IMR-90 (cell line): ENCODE results near the gene GJE1. TPM values are rescaled to one million over a fixed set of nuclear protein-coding genes. Genes with fewer than 3 reads are reported as not detected.

Source experiments
- ATAC-seq: fragments of 200-7000 bp; cut with Tn5 transposase; 2 replicates; pipeline ENCODE4 v1.9.1; 2020; ENCODE audit warnings: low read depth, mild to moderate bottlenecking, moderate library complexity
- BruUV-seq: library from RNA; stranded (reverse); fragments of 400-500 nt; replicated peaks from 2 replicates; lab custom pipeline; 2021; lab: Mats Ljungman, UMichigan
- CTCF ChIA-PET: fragments of 300-600 bp; formaldehyde crosslinking; extraction: SDS; loops from one replicate; lab custom pipeline; 2021; ENCODE audit warnings: antibody characterized with exemption; lab: Yijun Ruan, JAX
- POLR2A ChIA-PET: fragments of 300-600 bp; sonication (Branson Sonifier 250); formaldehyde crosslinking; loops from one replicate; lab custom pipeline; 2022; ENCODE audit warnings: antibody characterized with exemption; ENCODE audit not compliant: unreplicated experiment; lab: Charles Lee
- DNase-seq: peaks from one replicate; pipeline ENCODE4 v3.0.0; 2013
- H2AFZ ChIP-seq: replicated peaks from 2 replicates; pipeline ENCODE3; 2013; ENCODE audit warnings: low read length, mild to moderate bottlenecking; ENCODE audit not compliant: poor library complexity
- H2AK5ac ChIP-seq: 2 replicates; pipeline ENCODE4 v1.6.1; 2013; ENCODE audit warnings: low read depth, low read length, inconsistent platforms
- H2AK9ac ChIP-seq: replicated peaks from 2 replicates; pipeline ENCODE3; 2013; ENCODE audit warnings: mild to moderate bottlenecking, low read depth, low read length, moderate library complexity; ENCODE audit not compliant: poor library complexity
- H2BK120ac ChIP-seq: 2 replicates; pipeline ENCODE4 v1.6.1; 2013; ENCODE audit warnings: low read depth, low read length, inconsistent platforms
- H2BK15ac ChIP-seq: 3 replicates; pipeline ENCODE4 v1.6.1; 2013; ENCODE audit warnings: low read depth, low read length, inconsistent platforms
- H2BK20ac ChIP-seq: 2 replicates; pipeline ENCODE4 v1.6.1; 2013; ENCODE audit warnings: low read depth, mild to moderate bottlenecking, inconsistent platforms, low read length, moderate library complexity
- H2BK5ac ChIP-seq: 2 replicates; pipeline ENCODE4 v1.6.1; 2013; ENCODE audit warnings: mild to moderate bottlenecking, low read depth, low read length, inconsistent platforms; ENCODE audit not compliant: poor library complexity, severe bottlenecking
- H3K14ac ChIP-seq: replicated peaks from 2 replicates; pipeline ENCODE4 v1.6.1; 2013; ENCODE audit warnings: low read depth, low read length, inconsistent platforms
- H3K18ac ChIP-seq: 2 replicates; pipeline ENCODE4 v1.6.1; 2013; ENCODE audit warnings: low read depth, low read length, control low read depth
- H3K23ac ChIP-seq: 2 replicates; pipeline ENCODE4 v1.6.1; 2013; ENCODE audit warnings: low read depth, low read length, inconsistent platforms
- H3K27ac ChIP-seq: 2 replicates; pipeline ENCODE4 v1.5.1; 2013; ENCODE audit warnings: mild to moderate bottlenecking, control low read depth, low read length; ENCODE audit not compliant: insufficient read depth
- H3K27me3 ChIP-seq: 2 replicates; pipeline ENCODE4 v1.6.1; 2013; ENCODE audit warnings: low read length; ENCODE audit not compliant: control insufficient read depth, insufficient read depth
- H3K36me3 ChIP-seq: 2 replicates; pipeline ENCODE4 v1.6.1; 2013; ENCODE audit warnings: low read length, mixed read lengths; ENCODE audit not compliant: control insufficient read depth, insufficient read depth
- H3K4ac ChIP-seq: 2 replicates; pipeline ENCODE4 v1.6.1; 2013; ENCODE audit warnings: low read depth, low read length, inconsistent platforms
- H3K4me1 ChIP-seq: 2 replicates; pipeline ENCODE4 v1.6.1; 2013; ENCODE audit warnings: low read length, mixed read lengths; ENCODE audit not compliant: control insufficient read depth, insufficient read depth
- H3K4me2 ChIP-seq: 2 replicates; pipeline ENCODE4 v1.6.1; 2013; ENCODE audit warnings: low read depth, mild to moderate bottlenecking, control low read depth, low read length, moderate library complexity
- H3K4me3 ChIP-seq: 2 replicates; pipeline ENCODE4 v1.5.1; 2013; ENCODE audit warnings: low read depth, mild to moderate bottlenecking, control low read depth, low read length, moderate library complexity; ENCODE audit not compliant: insufficient read depth
- H3K56ac ChIP-seq: 2 replicates; pipeline ENCODE4 v1.6.1; 2013; ENCODE audit warnings: low read length, inconsistent platforms; ENCODE audit not compliant: insufficient read depth; ENCODE audit errors: extremely low read depth
- H3K79me1 ChIP-seq, 2 experiments: 2 replicates each; pipeline ENCODE4 v1.6.1; 2013; ENCODE audit warnings: low read length in 2 of 2, inconsistent platforms in 1 of 2, low read depth in 1 of 2
- H3K9ac ChIP-seq: 2 replicates; pipeline ENCODE4 v1.6.1; 2013; ENCODE audit warnings: low read depth, low read length, control low read depth
- H3K9me1 ChIP-seq: 2 replicates; pipeline ENCODE4 v1.6.1; 2013; ENCODE audit warnings: low read length, inconsistent platforms; ENCODE audit not compliant: insufficient read depth
- H3K9me3 ChIP-seq: 2 replicates; pipeline ENCODE4 v1.6.1; 2013; ENCODE audit warnings: low read length; ENCODE audit not compliant: control insufficient read depth, insufficient read depth
- H4K20me1 ChIP-seq: 2 replicates; pipeline ENCODE4 v1.6.1; 2013; ENCODE audit warnings: low read length, inconsistent platforms; ENCODE audit not compliant: insufficient read depth
- H4K5ac ChIP-seq: 2 replicates; pipeline ENCODE4 v1.6.1; 2013; ENCODE audit warnings: mild to moderate bottlenecking, low read depth, low read length, control low read depth
- H4K8ac ChIP-seq, 2 experiments: 2 replicates each; pipeline ENCODE4 v1.6.1; 2013; ENCODE audit warnings: low read depth in 2 of 2, low read length in 2 of 2, control low read depth in 1 of 2, inconsistent platforms in 1 of 2
- H4K91ac ChIP-seq: 2 replicates; pipeline ENCODE4 v1.6.1; 2013; ENCODE audit warnings: low read depth, low read length, inconsistent platforms; ENCODE audit not compliant: insufficient read depth
- BHLHE40 ChIP-seq: fragments of 150-350 bp; IDR thresholded peaks from 2 replicates; pipeline ENCODE4 v1.6.1; 2016; ENCODE audit warnings: mild to moderate bottlenecking, low read depth, low read length
- CHD1 ChIP-seq: IDR thresholded peaks from 2 replicates; pipeline ENCODE4 v1.6.1; 2012; ENCODE audit warnings: low read depth, low read length, improper control_type of control experiment
- FOS ChIP-seq: fragments of 150-350 bp; IDR thresholded peaks from 2 replicates; pipeline ENCODE4 v1.6.1; 2016; ENCODE audit warnings: low read depth, low read length
- MAZ ChIP-seq: IDR thresholded peaks from 2 replicates; pipeline ENCODE4 v1.6.1; 2012; ENCODE audit warnings: low read depth, mild to moderate bottlenecking, low read length, improper control_type of control experiment, moderate library complexity, borderline replicate concordance
- MXI1 ChIP-seq: IDR thresholded peaks from 2 replicates; pipeline ENCODE4 v1.6.1; 2012; ENCODE audit warnings: low read depth, mild to moderate bottlenecking, low read length, moderate library complexity, borderline replicate concordance
- POLR2A ChIP-seq: IDR thresholded peaks from 2 replicates; pipeline ENCODE4 v1.6.1; 2012; ENCODE audit warnings: mild to moderate bottlenecking, low read depth, low read length
- RAD21 ChIP-seq: IDR thresholded peaks from 2 replicates; pipeline ENCODE4 v1.6.1; 2012; ENCODE audit warnings: low read length, improper control_type of control experiment
- RCOR1 ChIP-seq: IDR thresholded peaks from 2 replicates; pipeline ENCODE4 v1.6.1; 2012; ENCODE audit warnings: mild to moderate bottlenecking, low read length, improper control_type of control experiment; ENCODE audit not compliant: insufficient replicate concordance
- RFX5 ChIP-seq: IDR thresholded peaks from 2 replicates; pipeline ENCODE4 v1.8.0; 2012; ENCODE audit warnings: low read depth, mild to moderate bottlenecking, low read length, moderate library complexity
- SMC3 ChIP-seq: fragments of 150-350 bp; IDR thresholded peaks from 2 replicates; pipeline ENCODE4 v1.6.1; 2016; ENCODE audit warnings: low read depth, mild to moderate bottlenecking, antibody characterized with exemption, low read length, moderate library complexity
- WGBS, 2 experiments: methylation state at CpG; one replicate each; pipeline versions ENCODE4 v1.1.5 to v1.1.7; 2013; ENCODE audit warnings: missing lambda C conversion rate in 2 of 2; ENCODE audit not compliant: insufficient read length in 1 of 2; ENCODE audit errors: extremely low coverage in 2 of 2; 5-methylcytosine and 5-hydroxymethylcytosine counted together
- dilution Hi-C: fragments of 300-500 bp; cut with HindIII; formaldehyde crosslinking; loops from one replicate; pipeline ENCODE4 v1.14.3; 2018; ENCODE audit warnings: low sequenced_read_pairs; ENCODE audit not compliant: unreplicated experiment
- in situ Hi-C: fragments of 300-500 bp; cut with MboI; formaldehyde crosslinking; loops from 3 replicates; pipeline ENCODE4 v1.14.3; 2019; ENCODE audit warnings: low sequenced_read_pairs, inconsistent platforms, mixed read lengths
- intact Hi-C: fragments of 100-400 bp; cut with micrococcal nuclease; formaldehyde crosslinking; loops from 2 replicates; pipeline ENCODE4 v1.10.0; 2022
- polyA plus RNA-seq, 3 experiments: library from polyadenylated mRNA; depleted of rRNA; stranded (reverse); fragments of >200 nt; gene quantifications; 2 replicates each; pipeline ENCODE4 v1.2.3, GENCODE V29; 2012; ENCODE audit warnings: low replicate concordance in 1 of 3
- total RNA-seq: library from RNA; depleted of rRNA; stranded (reverse); fragments of >200 nt; gene quantifications from 2 replicates; pipeline ENCODE4 v1.2.3, GENCODE V29; 2012
- TF ChIP-seq, protein P1 (sequence below): conservative IDR thresholded peaks from 2 replicates; pipeline ENCODE4 v1.5.1; 2012; ENCODE audit warnings: mild to moderate bottlenecking, low read depth, low read length, improper control_type of control experiment
- TF ChIP-seq, protein P2 (sequence below): fragments of 150-350 bp; IDR thresholded peaks from 2 replicates; pipeline ENCODE4 v1.6.1; 2016; ENCODE audit warnings: low read depth, mild to moderate bottlenecking, low read length, moderate library complexity, borderline replicate concordance

The GJE1 gene
- total and polyA plus RNA-seq, 2 of the 4 experiments (the other 2 are of a cell fraction): not detected

DNA sequence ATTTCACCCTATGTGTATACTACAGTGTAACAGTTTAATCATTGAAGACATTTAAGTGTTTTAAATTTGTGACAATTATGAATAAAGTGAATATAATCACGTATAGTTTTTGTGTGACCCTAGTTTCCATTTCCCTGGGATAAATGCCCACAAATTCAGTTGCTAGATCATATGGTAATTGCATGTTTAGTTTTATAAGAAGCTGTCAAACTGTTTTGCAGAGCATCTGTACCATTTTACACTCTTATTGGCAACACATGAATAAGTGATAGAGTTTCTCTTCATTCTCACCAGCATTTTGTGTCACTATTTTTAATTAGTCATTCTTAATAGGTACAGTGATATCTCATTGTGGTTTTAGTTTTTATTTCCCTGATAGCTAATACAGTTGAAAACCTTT lies 21.6 kb downstream of the GJE1 start:
- DNase-seq (no peak), ATAC-seq (no peak)
- no peaks in the 10 kb centered on the region for H3K9me3 ChIP-seq
- CTCF ChIA-PET: no interaction called here
- H3K4me1 ChIP-seq: no peaks in the 10 kb centered on the region; the same call in 1 of the 2 replicates
- in situ Hi-C loops: no loop called here
- H3K27me3 ChIP-seq: no peaks in the 10 kb centered on the region
- peaks cover 2% of the 10 kb centered on the region; the same call in 1 of the 2 replicates for H3K36me3 ChIP-seq
- no peak overlapping the region for H2AK5ac ChIP-seq
- POLR2A ChIA-PET: no interaction called here
- BruUV-seq: no TSS peak
- H3K9me1 ChIP-seq: no peaks in the 10 kb centered on the region
- TF ChIP-seq MXI1 (no peak), SMC3 (no peak), POLR2A (no peak), MAZ (no peak), BHLHE40 (no peak), RFX5 (no peak), FOS (no peak), CHD1 (no peak), RAD21 (no peak), RCOR1 (no peak)
- TF ChIP-seq, protein P1, sequence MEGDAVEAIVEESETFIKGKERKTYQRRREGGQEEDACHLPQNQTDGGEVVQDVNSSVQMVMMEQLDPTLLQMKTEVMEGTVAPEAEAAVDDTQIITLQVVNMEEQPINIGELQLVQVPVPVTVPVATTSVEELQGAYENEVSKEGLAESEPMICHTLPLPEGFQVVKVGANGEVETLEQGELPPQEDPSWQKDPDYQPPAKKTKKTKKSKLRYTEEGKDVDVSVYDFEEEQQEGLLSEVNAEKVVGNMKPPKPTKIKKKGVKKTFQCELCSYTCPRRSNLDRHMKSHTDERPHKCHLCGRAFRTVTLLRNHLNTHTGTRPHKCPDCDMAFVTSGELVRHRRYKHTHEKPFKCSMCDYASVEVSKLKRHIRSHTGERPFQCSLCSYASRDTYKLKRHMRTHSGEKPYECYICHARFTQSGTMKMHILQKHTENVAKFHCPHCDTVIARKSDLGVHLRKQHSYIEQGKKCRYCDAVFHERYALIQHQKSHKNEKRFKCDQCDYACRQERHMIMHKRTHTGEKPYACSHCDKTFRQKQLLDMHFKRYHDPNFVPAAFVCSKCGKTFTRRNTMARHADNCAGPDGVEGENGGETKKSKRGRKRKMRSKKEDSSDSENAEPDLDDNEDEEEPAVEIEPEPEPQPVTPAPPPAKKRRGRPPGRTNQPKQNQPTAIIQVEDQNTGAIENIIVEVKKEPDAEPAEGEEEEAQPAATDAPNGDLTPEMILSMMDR: no peak
- TF ChIP-seq, protein P2, sequence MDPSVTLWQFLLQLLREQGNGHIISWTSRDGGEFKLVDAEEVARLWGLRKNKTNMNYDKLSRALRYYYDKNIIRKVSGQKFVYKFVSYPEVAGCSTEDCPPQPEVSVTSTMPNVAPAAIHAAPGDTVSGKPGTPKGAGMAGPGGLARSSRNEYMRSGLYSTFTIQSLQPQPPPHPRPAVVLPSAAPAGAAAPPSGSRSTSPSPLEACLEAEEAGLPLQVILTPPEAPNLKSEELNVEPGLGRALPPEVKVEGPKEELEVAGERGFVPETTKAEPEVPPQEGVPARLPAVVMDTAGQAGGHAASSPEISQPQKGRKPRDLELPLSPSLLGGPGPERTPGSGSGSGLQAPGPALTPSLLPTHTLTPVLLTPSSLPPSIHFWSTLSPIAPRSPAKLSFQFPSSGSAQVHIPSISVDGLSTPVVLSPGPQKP: no peak
- no peak overlapping the region for H3K4me2 ChIP-seq
- no peak overlapping the region for H3K9ac ChIP-seq
- no CpG with 5 or more reads among the region's 1 CpG for WGBS, 2 experiments
- H3K23ac ChIP-seq: no peak overlapping the region
- H2AFZ ChIP-seq: no peak overlapping the region
- H3K56ac ChIP-seq: no peak overlapping the region
- no peak overlapping the region for H3K18ac ChIP-seq
- dilution Hi-C loops: no loop called here
- H2AK9ac ChIP-seq: no peak overlapping the region
- no peak overlapping the region for H2BK15ac ChIP-seq
- H3K4ac ChIP-seq: no peak overlapping the region
- H3K14ac ChIP-seq: no peak overlapping the region
- H4K8ac ChIP-seq: no peak overlapping the region
- H2BK120ac ChIP-seq: no peak overlapping the region
- H4K20me1 ChIP-seq: no peaks in the 10 kb centered on the region; the same call in 1 of the 2 replicates
- H3K4me3 ChIP-seq: no peak overlapping the region
- H3K27ac ChIP-seq: no peak overlapping the region
- H4K91ac ChIP-seq: no peak overlapping the region
- peak overlapping the region; percentile 65; the same call in 1 of the 2 replicates for H4K5ac ChIP-seq
- H3K79me1 ChIP-seq: peaks cover 3 to 39% of the 10 kb centered on the region in 2 experiments; a peak in 3 of 4 replicates
- no peak overlapping the region for H2BK5ac ChIP-seq
- no peak overlapping the region for H2BK20ac ChIP-seq
- intact Hi-C loops: loop anchor here (5.0 kb wide), 1 partner anchor 148 kb away; the partner anchor contains the start of gene ADGRG6
